Subcutaneous preadipocyte (primary cell): ENCODE results near the gene LCE1F. TPM values are rescaled to one million over a fixed set of nuclear protein-coding genes. Genes with fewer than 3 reads are reported as not detected.

ENCODE experiments used
- total RNA-seq: library from RNA; depleted of rRNA; stranded (reverse); fragments of >200 nt; gene quantifications from 2 replicates; pipeline ENCODE4 v1.2.3, GENCODE V29; 2012

The LCE1F gene
- total RNA-seq: not detected in 2 replicates

GRCh38 chr1:152774875-152775274, at the start of gene LCE1F:
Gene LCE1F (plus strand): TSS chr1:152775140. CDS start chr1:152776372, 1,232 bp downstream.

GRCh38 chr1:152757747-152758146, 17.2 kb upstream of the LCE1F start, which contains the start of gene KPRP:
Gene KPRP (plus strand): TSS chr1:152758025. CDS start chr1:152759589, 1,564 bp downstream.

GRCh38 chr1:152786077-152786476, 11.1 kb downstream of the LCE1F start, which contains the start of gene LCE1E:
Gene LCE1E (plus strand): TSS chr1:152786257. CDS start chr1:152787300, 1,043 bp downstream.

GRCh38 chr1:152796421-152796820, 21.5 kb downstream of the LCE1F start, which contains the start of gene LCE1D:
Gene LCE1D (plus strand): TSS chr1:152796721. CDS start chr1:152797795, 1,074 bp downstream.

GRCh38 chr1:152806576-152806975, 31.6 kb downstream of the LCE1F start, which contains the start of gene LCE1C:
Gene LCE1C (minus strand): TSS chr1:152806651. CDS start chr1:152805478, 1,173 bp downstream.

GRCh38 chr1:152811671-152812070, 36.7 kb downstream of the LCE1F start, which contains the start of gene LCE1B:
Gene LCE1B (plus strand): TSS chr1:152811971. CDS start chr1:152812447, 476 bp downstream.

Other genes with a start within 250 kb of the LCE1F start
- gene LCE3E, start 208.4 kb upstream of the LCE1F start, total RNA-seq: not detected in 2 replicates
- not detected in 2 replicates for gene LCE3D, start 194.6 kb upstream of the LCE1F start, total RNA-seq
- gene LCE3C, start 174.9 kb upstream of the LCE1F start, total RNA-seq: not detected in 2 replicates
- gene LCE3B, start 161.3 kb upstream of the LCE1F start, total RNA-seq: not detected in 2 replicates
- gene LCE3A, start 152.0 kb upstream of the LCE1F start, total RNA-seq: not detected in 2 replicates
- gene LCE2D, start 111.8 kb upstream of the LCE1F start, total RNA-seq: not detected in 2 replicates
- not detected in 2 replicates for gene LCE2C, start 99.9 kb upstream of the LCE1F start, total RNA-seq
- not detected in 2 replicates for gene LCE2B, start 89.0 kb upstream of the LCE1F start, total RNA-seq
- gene LCE2A, start 76.8 kb upstream of the LCE1F start, total RNA-seq: not detected in 2 replicates
- gene LCE4A, start 67.0 kb upstream of the LCE1F start, total RNA-seq: not detected in 2 replicates
- gene KPRP, start 17.1 kb upstream of the LCE1F start, total RNA-seq: not detected in 2 replicates
- 0.37 TPM in 1 of 2 replicates, not detected in the other for gene LCE1E, start 11.1 kb downstream of the LCE1F start, total RNA-seq
- not detected in 2 replicates for gene LCE1D, start 21.6 kb downstream of the LCE1F start, total RNA-seq
- gene LCE1C, start 31.5 kb downstream of the LCE1F start, total RNA-seq: not detected in 2 replicates
- not detected in 2 replicates for gene LCE1B, start 36.8 kb downstream of the LCE1F start, total RNA-seq
- gene LCE1A, start 52.3 kb downstream of the LCE1F start, total RNA-seq: not detected in 2 replicates
- not detected in 2 replicates for gene LCE6A, start 67.7 kb downstream of the LCE1F start, total RNA-seq
- gene LCE7A, start 84.9 kb downstream of the LCE1F start, total RNA-seq: not detected in 2 replicates
- 0.37 TPM in 1 of 2 replicates, not detected in the other for gene SMCP, start 103.2 kb downstream of the LCE1F start, total RNA-seq
- under 0.01 TPM in 1 of 2 replicates, not detected in the other for gene IVL, start 133.4 kb downstream of the LCE1F start, total RNA-seq
- gene SPRR5, start 172.1 kb downstream of the LCE1F start, total RNA-seq: not detected in 2 replicates
- gene SPRR4, start 195.5 kb downstream of the LCE1F start, total RNA-seq: not detected in 2 replicates
- not detected in 2 replicates for gene SPRR1A, start 208.9 kb downstream of the LCE1F start, total RNA-seq
- not detected in 2 replicates for gene SPRR3, start 226.6 kb downstream of the LCE1F start, total RNA-seq